KOPT-K1 (cell line): ENCODE data around the gene ADGRG3.
A peak's percentile ranks its signal among the peaks of the same experiment; 100 is the strongest.

Source experiments
- H3K27ac ChIP-seq: fragments of 200-600 bp; sonication (generic); 2 replicates; pipeline ENCODE4 v1.5.1; 2016; ENCODE audit warnings: antibody characterized with exemption, mild to moderate bottlenecking, low read depth, low read length; ENCODE audit not compliant: poor library complexity, severe bottlenecking
- H3K36me3 ChIP-seq: fragments of 200-600 bp; sonication (generic); 2 replicates; pipeline ENCODE4 v1.5.1; 2017; ENCODE audit warnings: antibody characterized with exemption, mild to moderate bottlenecking, low read length, moderate library complexity; ENCODE audit not compliant: insufficient read depth
- H3K9me3 ChIP-seq: fragments of 200-600 bp; sonication (generic); 2 replicates; pipeline ENCODE4 v1.5.1; 2017; ENCODE audit warnings: antibody characterized with exemption, low read length, mild to moderate bottlenecking; ENCODE audit not compliant: insufficient read depth, poor library complexity, severe bottlenecking

ADGRG3 gene

DNA sequence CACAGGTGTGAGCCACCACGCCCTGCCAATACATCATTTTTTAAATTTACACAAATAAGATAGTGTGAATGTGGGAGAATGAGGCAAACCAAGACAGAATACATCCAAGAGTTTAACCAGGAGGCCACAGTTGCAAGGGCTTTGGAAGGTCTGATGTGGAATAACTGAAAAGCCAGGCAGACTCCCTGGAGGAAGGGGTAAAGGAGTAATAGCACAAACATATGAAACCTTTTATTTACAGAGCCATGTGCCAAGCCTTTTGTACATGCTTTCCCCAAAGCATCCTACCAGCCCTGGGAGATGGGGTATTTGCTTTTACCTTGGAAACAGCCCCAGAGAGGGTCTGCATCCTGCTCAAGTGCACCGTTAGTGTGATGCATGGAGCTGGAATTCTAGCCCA is 4.7 kb downstream of the ADGRG3 start:
- Histone ChIP-seq H3K9me3 (no peaks in the 10 kb centered on the region), H3K27ac (no peak overlapping the region), H3K36me3 (no peaks in the 10 kb centered on the region)

- no peak overlapping the region for H3K27ac ChIP-seq
Observed at GRCh38 chr16:57675741-57676551, 7.8 kb downstream of the ADGRG3 start.

GRCh38 chr16:57676553-57677085 is 8.5 kb downstream of the ADGRG3 start:
- Histone ChIP-seq H3K27ac (no peak overlapping the region), H3K9me3 (no peaks in the 10 kb centered on the region), H3K36me3 (no peaks in the 10 kb centered on the region)

More at GRCh38 chr16:57675741-57676551, 7.8 kb downstream of the ADGRG3 start:
- Histone ChIP-seq H3K36me3 (no peaks in the 10 kb centered on the region), H3K9me3 (no peaks in the 10 kb centered on the region)

DNA sequence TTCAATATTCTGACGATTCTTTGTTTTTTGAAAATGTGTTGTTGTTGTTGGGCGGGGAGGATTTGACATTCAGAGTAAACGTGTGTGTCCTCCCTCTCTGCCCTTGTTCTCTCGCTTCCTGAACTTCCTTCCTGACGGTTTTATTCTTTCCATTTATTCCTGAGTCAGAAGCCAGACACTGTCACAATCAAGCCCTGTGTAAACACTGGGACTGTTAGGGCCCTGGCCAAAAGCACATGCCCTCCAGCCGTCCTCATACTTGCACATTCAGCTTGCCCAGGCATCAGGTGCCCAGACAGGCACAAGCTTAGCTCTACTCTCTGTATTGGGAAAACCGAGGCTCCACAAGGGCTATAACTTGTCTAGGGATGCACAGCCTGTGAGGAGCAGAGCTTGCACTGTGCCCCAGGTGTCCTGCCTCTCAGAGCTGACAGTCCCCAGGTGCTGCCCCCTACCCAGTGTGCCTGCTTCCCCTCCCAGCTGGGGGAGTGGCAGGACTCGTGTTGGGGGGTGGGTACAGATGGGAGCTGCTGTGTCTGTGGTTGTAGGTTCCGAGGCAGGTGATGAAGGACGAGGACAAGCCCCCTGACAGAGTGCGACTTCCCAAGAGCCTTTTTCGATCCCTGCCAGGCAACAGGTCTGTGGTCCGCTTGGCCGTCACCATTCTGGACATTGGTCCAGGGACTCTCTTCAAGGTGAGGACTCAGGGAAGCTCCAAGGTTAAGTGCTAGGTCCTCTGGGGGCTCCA is 9.7 kb downstream of the ADGRG3 start:
- Histone ChIP-seq H3K27ac (no peak overlapping the region), H3K9me3 (no peaks in the 10 kb centered on the region), H3K36me3 (no peaks in the 10 kb centered on the region)

DNA sequence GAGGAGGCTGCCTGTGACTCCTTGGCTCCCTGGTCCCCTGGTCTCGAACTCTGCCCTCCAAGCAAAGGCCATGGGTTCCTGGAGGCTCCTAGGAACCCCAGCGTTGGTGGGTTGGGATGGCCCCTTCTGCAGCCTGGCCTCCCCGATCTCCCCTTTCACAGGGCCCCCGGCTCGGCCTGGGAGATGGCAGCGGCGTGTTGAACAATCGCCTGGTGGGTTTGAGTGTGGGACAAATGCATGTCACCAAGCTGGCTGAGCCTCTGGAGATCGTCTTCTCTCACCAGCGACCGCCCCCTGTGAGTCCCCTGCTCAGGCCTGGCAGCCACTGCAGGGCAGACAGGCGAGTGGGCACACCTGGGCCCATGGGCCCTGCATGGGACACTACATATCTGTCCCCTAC is 10.9 kb downstream of the ADGRG3 start:
- no peaks in the 10 kb centered on the region for H3K36me3 ChIP-seq
- H3K9me3 ChIP-seq: no peaks in the 10 kb centered on the region
- no peak overlapping the region for H3K27ac ChIP-seq

DNA sequence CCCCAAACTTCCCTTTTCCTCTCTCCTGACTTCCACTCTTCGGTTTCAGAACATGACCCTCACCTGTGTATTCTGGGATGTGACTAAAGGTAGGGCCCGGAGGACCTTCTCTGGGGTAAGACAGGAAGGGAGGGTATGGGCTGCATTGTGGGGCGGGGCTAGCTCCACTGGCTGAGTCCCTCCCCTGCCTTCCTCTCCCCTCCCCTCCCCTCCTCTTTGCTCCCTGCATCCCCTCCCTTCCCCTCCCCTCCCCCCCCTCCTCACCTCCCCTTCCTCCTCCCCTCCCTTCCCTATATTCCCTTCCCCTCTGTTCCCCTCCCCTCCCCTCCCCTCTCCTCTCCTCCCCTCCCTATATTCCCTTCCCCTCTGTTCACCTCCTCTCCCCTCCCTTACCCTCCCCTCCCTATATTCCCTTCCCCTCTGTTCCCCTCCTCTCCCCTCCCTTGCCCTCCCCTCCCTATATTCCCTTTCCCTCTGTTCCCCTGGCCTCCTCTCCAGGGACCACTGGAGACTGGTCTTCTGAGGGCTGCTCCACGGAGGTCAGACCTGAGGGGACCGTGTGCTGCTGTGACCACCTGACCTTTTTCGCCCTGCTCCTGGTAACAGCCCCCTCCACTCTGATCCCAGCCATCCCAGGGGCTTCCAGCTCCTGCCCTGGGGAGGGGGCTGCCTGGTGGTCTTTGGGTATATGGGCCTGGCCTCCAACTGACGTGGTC is 11.8 kb downstream of the ADGRG3 start:
- no peaks in the 10 kb centered on the region for H3K36me3 ChIP-seq
- no peaks in the 10 kb centered on the region for H3K9me3 ChIP-seq
- H3K27ac ChIP-seq: no peak overlapping the region

DNA sequence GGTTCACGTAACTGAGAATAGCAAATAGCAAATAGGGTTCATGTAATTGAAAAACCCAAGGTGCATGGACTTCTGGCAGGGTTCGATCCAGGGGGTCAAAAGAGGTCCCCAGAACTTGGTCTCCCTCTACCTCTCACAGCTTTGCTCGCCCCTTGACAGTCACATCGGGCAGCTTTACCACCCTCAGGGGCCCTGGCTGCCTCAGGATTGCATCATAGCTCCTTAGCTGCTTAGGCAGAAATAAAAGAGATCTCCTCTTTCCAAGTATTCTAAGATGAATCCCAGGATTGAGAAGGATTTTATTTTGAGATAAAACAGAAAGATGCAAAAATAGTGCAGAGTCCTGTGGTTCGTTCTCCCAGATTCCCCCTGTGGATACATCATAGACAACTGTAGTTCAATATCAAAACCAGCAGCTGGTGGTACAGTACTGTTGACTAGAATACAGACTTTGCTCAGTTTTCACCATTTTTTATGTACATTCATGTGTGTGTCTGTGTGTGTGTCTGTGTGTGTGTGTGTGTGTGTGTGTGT is 12.8 kb downstream of the ADGRG3 start:
- H3K27ac ChIP-seq: no peak overlapping the region
- no peaks in the 10 kb centered on the region for H3K9me3 ChIP-seq
- H3K36me3 ChIP-seq: no peaks in the 10 kb centered on the region

DNA sequence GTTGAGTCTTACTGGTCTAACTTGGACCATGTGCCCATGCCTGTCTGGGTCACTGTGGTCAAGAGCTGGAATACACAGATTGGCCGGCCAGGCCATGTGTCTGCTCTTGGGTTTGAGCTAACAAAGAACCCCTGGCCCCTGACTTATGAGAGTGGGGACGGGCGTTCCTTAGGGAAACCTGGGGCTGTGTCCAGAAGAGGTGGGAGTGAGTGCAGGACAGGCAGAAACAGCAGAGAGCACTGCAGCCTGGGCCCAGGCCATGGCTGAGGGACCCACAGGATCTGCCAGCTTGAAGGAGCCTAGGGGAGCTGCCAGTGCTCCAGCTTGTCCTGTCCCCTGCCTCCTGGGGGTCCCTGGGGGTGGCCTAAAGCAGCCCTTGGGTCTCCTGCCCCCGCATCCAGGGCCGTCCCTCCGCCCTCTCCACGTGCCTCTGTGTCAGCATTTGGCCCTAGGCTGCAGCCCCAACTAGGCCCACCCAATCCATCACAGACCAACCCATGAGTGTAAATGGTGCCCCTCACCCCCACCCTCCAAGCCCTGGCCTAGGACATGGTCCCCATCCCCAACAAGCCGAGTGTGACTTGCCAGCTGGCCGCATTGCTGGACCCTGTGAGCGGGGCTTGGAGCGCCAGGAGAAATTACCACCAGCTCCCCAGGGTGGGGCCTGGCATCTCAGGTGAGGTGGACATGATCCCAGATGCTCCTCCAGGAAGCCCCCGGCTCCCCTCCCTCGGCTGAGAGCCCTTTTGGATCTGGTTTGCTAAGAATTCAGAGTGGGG is 14.0 kb downstream of the ADGRG3 start:
- no peaks in the 10 kb centered on the region for H3K9me3 ChIP-seq
- H3K27ac ChIP-seq: no peak overlapping the region

DNA sequence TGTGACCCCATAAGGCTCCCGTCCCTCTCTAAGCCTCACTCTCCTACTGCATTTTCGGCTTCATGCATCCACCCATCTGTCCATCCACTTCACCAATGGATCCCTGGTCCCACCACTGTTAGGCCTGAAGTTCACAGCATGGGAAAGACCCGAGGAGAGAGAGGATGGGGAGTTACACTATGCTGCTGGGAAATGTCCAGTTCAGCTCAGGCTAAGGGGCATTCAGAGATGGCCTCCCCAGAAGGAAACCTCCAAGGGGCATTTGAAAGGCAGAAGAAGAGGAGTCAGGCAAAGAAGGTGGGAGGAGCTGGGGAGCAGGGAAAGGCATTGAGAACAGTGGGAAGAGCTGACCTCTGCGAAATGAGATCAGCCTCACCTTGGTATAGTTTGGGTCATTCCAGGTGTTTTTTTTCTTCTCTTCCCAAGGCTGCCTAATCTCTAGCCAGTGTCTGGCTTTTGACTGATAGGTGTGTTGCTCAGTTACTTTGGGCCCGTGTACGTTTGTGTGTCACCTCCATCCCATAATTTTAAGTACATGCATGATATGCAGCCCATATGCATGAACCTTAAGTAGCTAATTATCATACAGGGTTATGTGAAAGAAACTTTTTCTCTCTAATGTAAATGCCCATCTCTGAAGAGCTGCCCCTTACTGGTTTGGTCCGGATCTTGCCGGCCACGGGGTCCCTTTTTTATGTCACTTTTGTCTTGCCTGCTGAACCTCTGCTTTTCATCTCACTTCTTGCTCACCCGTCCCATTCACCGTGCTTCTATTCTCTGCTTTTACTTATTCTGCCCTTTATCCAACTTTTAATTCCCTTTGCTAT is 14.9 kb downstream of the ADGRG3 start:
- Histone ChIP-seq H3K36me3 (no peaks in the 10 kb centered on the region), H3K9me3 (no peaks in the 10 kb centered on the region), H3K27ac (no peak overlapping the region)

More for the DNA sequence above, 14.0 kb downstream of the ADGRG3 start:
- H3K36me3 ChIP-seq: no peaks in the 10 kb centered on the region

DNA sequence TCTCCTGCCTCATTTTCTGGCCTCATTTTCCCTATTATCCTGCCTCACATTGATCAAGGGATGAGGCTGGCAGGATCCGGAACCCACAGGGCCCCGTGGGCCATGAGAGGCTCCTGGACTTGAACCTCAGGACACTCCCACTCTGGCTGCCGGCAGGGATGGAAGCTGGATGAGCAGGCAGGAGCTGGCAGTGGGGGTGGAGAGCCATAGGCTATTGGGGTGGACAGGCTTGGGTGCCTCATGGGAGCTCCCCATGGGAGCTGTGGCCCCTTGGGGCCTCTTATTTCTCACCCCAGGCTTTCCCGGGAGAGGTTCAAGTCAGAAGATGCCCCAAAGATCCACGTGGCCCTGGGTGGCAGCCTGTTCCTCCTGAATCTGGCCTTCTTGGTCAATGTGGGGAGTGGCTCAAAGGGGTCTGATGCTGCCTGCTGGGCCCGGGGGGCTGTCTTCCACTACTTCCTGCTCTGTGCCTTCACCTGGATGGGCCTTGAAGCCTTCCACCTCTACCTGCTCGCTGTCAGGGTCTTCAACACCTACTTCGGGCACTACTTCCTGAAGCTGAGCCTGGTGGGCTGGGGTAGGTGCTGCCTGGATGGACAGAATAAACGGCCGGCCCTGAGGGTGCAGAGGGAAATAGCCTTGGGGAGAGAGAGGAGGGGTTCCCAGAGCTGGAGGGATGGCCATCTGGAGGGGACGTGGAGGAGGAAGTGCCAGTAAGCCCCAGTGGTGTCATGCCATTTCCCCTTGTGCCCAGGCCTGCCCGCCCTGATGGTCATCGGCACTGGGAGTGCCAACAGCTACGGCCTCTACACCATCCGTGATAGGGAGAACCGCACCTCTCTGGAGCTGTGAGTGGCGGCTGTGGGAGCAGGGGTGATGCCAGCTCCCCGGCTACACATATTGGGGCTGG is 15.8 kb downstream of the ADGRG3 start:
- H3K27ac ChIP-seq: no peak overlapping the region

GRCh38 chr16:57684626-57685358 is 16.7 kb downstream of the ADGRG3 start:
- H3K9me3 ChIP-seq: no peaks in the 10 kb centered on the region
- peak overlapping the region; percentile 7 for H3K27ac ChIP-seq
- no peaks in the 10 kb centered on the region for H3K36me3 ChIP-seq

More for the DNA sequence above, 15.8 kb downstream of the ADGRG3 start:
- Histone ChIP-seq H3K9me3 (no peaks in the 10 kb centered on the region), H3K36me3 (no peaks in the 10 kb centered on the region)

DNA sequence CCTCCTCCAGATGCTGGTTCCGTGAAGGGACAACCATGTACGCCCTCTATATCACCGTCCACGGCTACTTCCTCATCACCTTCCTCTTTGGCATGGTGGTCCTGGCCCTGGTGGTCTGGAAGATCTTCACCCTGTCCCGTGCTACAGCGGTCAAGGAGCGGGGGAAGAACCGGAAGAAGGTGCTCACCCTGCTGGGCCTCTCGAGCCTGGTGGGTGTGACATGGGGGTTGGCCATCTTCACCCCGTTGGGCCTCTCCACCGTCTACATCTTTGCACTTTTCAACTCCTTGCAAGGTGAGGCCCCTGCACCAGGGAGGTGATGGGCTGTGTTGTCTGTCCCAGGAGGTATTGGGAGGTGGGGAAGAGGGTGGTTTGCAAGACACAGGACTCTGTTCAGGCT is 17.5 kb downstream of the ADGRG3 start:
- peak overlapping the region; percentile 100 for H3K27ac ChIP-seq
- H3K9me3 ChIP-seq: no peaks in the 10 kb centered on the region

More for the DNA sequence above, 17.5 kb downstream of the ADGRG3 start:
- no peaks in the 10 kb centered on the region for H3K36me3 ChIP-seq
